ENCODE measurements around the gene OSBPL7. TPM values are rescaled to one million over a fixed set of nuclear protein-coding genes. Genes with fewer than 3 reads are reported as not detected.

OSBPL7 gene
- total and polyA plus RNA-seq, 4 donors, result 0.51 to 2.4 (median 1.4) TPM

GRCh38 chr17:47844227-47844626 is 22.6 kb upstream of the OSBPL7 start:
- H3K4me1 ChIP-seq (ENCODE audit: control insufficient read depth in 4 of 4, insufficient read depth in 4 of 4, low read length in 3 of 4), result peaks cover 15 to 37% (median 27%) of the 10 kb centered on the region in 4 donors
- H3K36me3 ChIP-seq (ENCODE audit: control insufficient read depth in 4 of 4, insufficient read depth in 3 of 4, low read depth in 1 of 4, low read length in 3 of 4), result no peaks in the 10 kb centered on the region
- no peaks in the 10 kb centered on the region for H3K9me3 ChIP-seq (ENCODE audit: control insufficient read depth in 4 of 4, low read length in 3 of 4)
- no peak overlapping the region for H3K27ac ChIP-seq (ENCODE audit: low read depth in 1 of 2, low read length in 2 of 2)
- DNase-seq (ENCODE audit: low spot score), result no peak
- H3K4me3 ChIP-seq (ENCODE audit: low read depth in 1 of 3, low read length in 3 of 3), result no peak overlapping the region
- 32% methylated on average over 5 of the region's 5 CpGs for WGBS
- no peak overlapping the region for H3K9ac ChIP-seq (ENCODE audit: low read depth in 1 of 2, low read length in 2 of 2)
- TF ChIP-seq YY1 (IDR thresholded peaks at IDR 0.05) (no peak), GABPA (IDR thresholded peaks at IDR 0.05 in 1 of 2, conservative IDR thresholded peaks at IDR 0.05 in 1 of 2) (no peak), ZBTB33 (IDR thresholded peaks at IDR 0.05) (no peak), RAD21 (IDR thresholded peaks at IDR 0.05) (no peak), HNF4G (IDR thresholded peaks at IDR 0.05) (no peak), REST (IDR thresholded peaks at IDR 0.05) (no peak), CTCF (IDR thresholded peaks at IDR 0.05; ENCODE audit: low read depth, low read length, missing input control) (no peak), FOXA2 (IDR thresholded peaks at IDR 0.05) (no peak), NR2F2 (IDR thresholded peaks at IDR 0.05) (no peak), SP1 (IDR thresholded peaks at IDR 0.05) (no peak), JUND (IDR thresholded peaks at IDR 0.05) (no peak), MAX (IDR thresholded peaks at IDR 0.05) (no peak), RXRA (IDR thresholded peaks at IDR 0.05) (no peak), EGR1 (IDR thresholded peaks at IDR 0.05; ENCODE audit: low read depth in 2 of 2) (no peak), HNF4A (conservative IDR thresholded peaks at IDR 0.05) (no peak), TAF1 (conservative IDR thresholded peaks at IDR 0.05) (no peak), FOXA1 (IDR thresholded peaks at IDR 0.05) (no peak), ATF3 (IDR thresholded peaks at IDR 0.05) (no peak)
- H3K27me3 ChIP-seq (ENCODE audit: control insufficient read depth in 4 of 4, insufficient read depth in 4 of 4, low read length in 3 of 4), result peaks cover 0 to 7% (median 3%) of the 10 kb centered on the region in 4 donors

Data from liver (tissue), 9 donors.